CD4-positive, alpha-beta T cell treated with Interleukin-4 for 4 hours (primary cell): ENCODE data around the gene SMIM35.
"Not testable (repeated sequence)": the region's sequence is repeated elsewhere in the genome, so short reads cannot be mapped to it uniquely, and the experiment has no call there.

Experiments used
- DNase-seq: peaks from one replicate; pipeline ENCODE4 v3.0.0-alpha.2; 2020

The SMIM35 gene

GRCh38 chr11:117978291-117978910, 108.4 kb downstream of the SMIM35 start:
- DNase-seq: not testable (repeated sequence)

- DNase-seq: not testable (repeated sequence)
These were observed 109.0 kb downstream of the SMIM35 start for GRCh38 chr11:117977612-117978264.

GRCh38 chr11:117977029-117977428, 109.7 kb downstream of the SMIM35 start:
- DNase-seq: no peak

- no peak for DNase-seq
These were observed 110.3 kb downstream of the SMIM35 start for GRCh38 chr11:117976445-117976844.

GRCh38 chr11:117973503-117973860, 113.3 kb downstream of the SMIM35 start:
- DNase-seq: no peak

GRCh38 chr11:117972629-117973502, 113.9 kb downstream of the SMIM35 start:
- no peak for DNase-seq

- no peak for DNase-seq
These were observed 114.7 kb downstream of the SMIM35 start for GRCh38 chr11:117972044-117972443.

- DNase-seq: peak; percentile 62
These were observed 116.3 kb downstream of the SMIM35 start for GRCh38 chr11:117970400-117971024.

GRCh38 chr11:117969160-117969991, 117.4 kb downstream of the SMIM35 start:
- no peak for DNase-seq

GRCh38 chr11:117966908-117967307, 119.9 kb downstream of the SMIM35 start:
- no peak for DNase-seq

- no peak for DNase-seq
These were observed 123.9 kb downstream of the SMIM35 start for GRCh38 chr11:117962826-117963225.

- no peak for DNase-seq
These were observed 124.9 kb downstream of the SMIM35 start for GRCh38 chr11:117961896-117962295.

GRCh38 chr11:117960406-117960805, 126.4 kb downstream of the SMIM35 start:
- no peak for DNase-seq

- no peak for DNase-seq
These were observed 127.2 kb downstream of the SMIM35 start for GRCh38 chr11:117959438-117960149.

- no peak for DNase-seq
These were observed 127.8 kb downstream of the SMIM35 start for GRCh38 chr11:117958949-117959348.
